ENCODE measurements around the gene GPR85. TPM values are rescaled to one million over a fixed set of nuclear protein-coding genes. Genes with fewer than 3 reads are reported as not detected.
A peak's percentile ranks its signal among the peaks of the same experiment; 100 is the strongest.

GPR85 gene
- total and polyA plus RNA-seq, 2 of the 4 experiments (the other 2 are of a cell fraction): 1.7 to 5.4 TPM

DNA sequence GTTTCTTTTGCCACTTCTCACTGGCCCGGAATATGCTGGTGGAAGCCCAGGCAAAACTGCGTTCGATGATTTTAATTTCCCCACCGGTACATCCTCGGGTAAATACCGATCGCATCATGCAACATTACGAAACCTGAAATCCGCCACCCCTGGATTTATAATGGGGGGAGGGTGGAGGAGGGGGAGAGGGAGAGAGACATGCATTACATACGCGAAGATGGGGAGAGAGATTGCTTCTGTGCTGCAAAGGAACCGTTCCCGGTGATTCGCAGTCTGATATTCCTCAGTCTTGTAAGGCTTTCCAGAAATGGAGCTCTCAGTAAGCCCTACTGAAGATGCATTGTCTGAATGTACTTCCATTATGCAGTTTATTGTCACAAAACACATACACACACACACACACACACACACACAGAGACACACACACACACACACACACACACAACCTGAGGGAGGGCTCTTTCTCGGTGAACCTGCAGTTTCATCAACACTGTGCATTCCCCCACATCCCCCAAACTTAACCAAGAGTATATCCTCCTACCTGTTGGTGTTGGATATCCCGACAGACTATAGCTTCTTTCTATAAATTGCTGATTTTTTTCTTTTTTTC, 741 bp downstream of the GPR85 start:
- Histone ChIP-seq H2BK5ac (ENCODE audit: low read depth, low read length, poor library complexity, severe bottlenecking) (peak overlapping the region; percentile 74), H3K79me1 (ENCODE audit: low read depth in 1 of 2, low read length in 2 of 2) (no peaks in the 10 kb centered on the region), H3K14ac (replicated peaks; ENCODE audit: low read depth, low read length) (peak overlapping the region; percentile 49), H3K9me3 (ENCODE audit: control insufficient read depth, insufficient read depth, low read length) (no peaks in the 10 kb centered on the region), H3K4ac (ENCODE audit: low read depth, low read length) (peak overlapping the region; percentile 42; the same call in 1 of the 2 replicates), H3K36me3 (ENCODE audit: control insufficient read depth, insufficient read depth, low read length) (no peaks in the 10 kb centered on the region), H2AK9ac (replicated peaks; ENCODE audit: low read depth, low read length, poor library complexity) (no peak overlapping the region), H3K27me3 (ENCODE audit: control insufficient read depth, insufficient read depth, low read length) (no peaks in the 10 kb centered on the region), H2BK15ac (ENCODE audit: low read depth, low read length) (peak overlapping the region; percentile 72; the same call in 1 of the 3 replicates), H3K18ac (ENCODE audit: low read depth, low read length) (peak overlapping the region; percentile 61; the same call in 1 of the 2 replicates), H3K9me1 (ENCODE audit: insufficient read depth, low read length) (no peaks in the 10 kb centered on the region; the same call in 1 of the 2 replicates), H2BK120ac (ENCODE audit: low read depth, low read length) (peak overlapping the region; percentile 78), H3K4me2 (ENCODE audit: low read depth, low read length) (peak overlapping the region; percentile 96), H3K4me3 (ENCODE audit: insufficient read depth, low read depth, low read length) (peak overlapping the region; percentile 97), H4K91ac (ENCODE audit: insufficient read depth, low read depth, low read length) (peak overlapping the region; percentile 30; the same call in 1 of the 2 replicates), H4K5ac (ENCODE audit: low read depth, low read length) (peak overlapping the region; percentile 47; the same call in 1 of the 2 replicates), H4K8ac (ENCODE audit: low read depth in 2 of 2, low read length in 2 of 2) (peak overlapping the region in 1 of 2 experiments; percentile 83; a peak in 3 of 4 replicates), H3K4me1 (ENCODE audit: control insufficient read depth, insufficient read depth, low read length) (0 out of 2 replicates have a peak, but pooled peaks cover 3% of the 10 kb centered on the region), H3K27ac (ENCODE audit: insufficient read depth, low read length) (no peak overlapping the region), H3K56ac (ENCODE audit: extremely low read depth, insufficient read depth, low read length) (0 out of 2 replicates have a peak overlapping the region, but pooled peaks have one; percentile 50), H2AK5ac (ENCODE audit: low read depth, low read length) (no peak overlapping the region), H2AFZ (replicated peaks; ENCODE audit: low read length, poor library complexity) (peak overlapping the region; percentile 78), H3K23ac (ENCODE audit: low read depth, low read length) (peak overlapping the region; percentile 71; the same call in 1 of the 2 replicates), H4K20me1 (ENCODE audit: insufficient read depth, low read length) (no peaks in the 10 kb centered on the region), H3K9ac (ENCODE audit: low read depth, low read length) (peak overlapping the region; percentile 69), H2BK20ac (ENCODE audit: low read depth, low read length) (0 out of 2 replicates have a peak overlapping the region, but pooled peaks have one; percentile 59)
- in situ Hi-C loops (cut with MboI; ENCODE audit: low sequenced_read_pairs) (no loop called here), dilution Hi-C loops (cut with HindIII; ENCODE audit: low sequenced_read_pairs, unreplicated experiment) (no loop called here), intact Hi-C loops (cut with micrococcal nuclease) (loop anchor here (5.0 to 10.0 kb wide), 2 partner anchors 149 to 339 kb away; a partner anchor contains a TSS)
- no TSS peak for BruUV-seq (replicated peaks)
- DNase-seq (peak; percentile 23), ATAC-seq (ENCODE audit: low read depth) (no peak)
- ChIA-PET POLR2A (ENCODE audit: unreplicated experiment) (interaction anchor here (0.6 kb wide), 4 partner anchors 30 to 1981 kb away, joined by 6 to 9 read pairs (median 6); no protein-coding TSS in a partner anchor), CTCF (interaction anchor here (0.5 to 1.1 kb wide), 4 partner anchors 9 to 105 kb away, joined by 3 to 5 read pairs (median 3); no protein-coding TSS in a partner anchor)
- WGBS, 2 experiments (ENCODE audit: extremely low coverage in 2 of 2, insufficient read length in 1 of 2): no CpG with 5 or more reads among the region's 16 CpGs
- TF ChIP-seq MXI1 (IDR thresholded peaks at IDR 0.05; ENCODE audit: borderline replicate concordance, low read depth, low read length): no peak
- TF ChIP-seq SMC3 (IDR thresholded peaks at IDR 0.05; ENCODE audit: low read depth, low read length): no peak
- TF ChIP-seq POLR2A (IDR thresholded peaks at IDR 0.05; ENCODE audit: low read depth, low read length): no peak
- TF ChIP-seq, protein P1, sequence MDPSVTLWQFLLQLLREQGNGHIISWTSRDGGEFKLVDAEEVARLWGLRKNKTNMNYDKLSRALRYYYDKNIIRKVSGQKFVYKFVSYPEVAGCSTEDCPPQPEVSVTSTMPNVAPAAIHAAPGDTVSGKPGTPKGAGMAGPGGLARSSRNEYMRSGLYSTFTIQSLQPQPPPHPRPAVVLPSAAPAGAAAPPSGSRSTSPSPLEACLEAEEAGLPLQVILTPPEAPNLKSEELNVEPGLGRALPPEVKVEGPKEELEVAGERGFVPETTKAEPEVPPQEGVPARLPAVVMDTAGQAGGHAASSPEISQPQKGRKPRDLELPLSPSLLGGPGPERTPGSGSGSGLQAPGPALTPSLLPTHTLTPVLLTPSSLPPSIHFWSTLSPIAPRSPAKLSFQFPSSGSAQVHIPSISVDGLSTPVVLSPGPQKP (IDR thresholded peaks at IDR 0.05; ENCODE audit: borderline replicate concordance, low read depth, low read length): no peak

Measured in IMR-90 (cell line).